Karpas-422 (cell line): ENCODE measurements around the gene GBGT1. TPM values are rescaled to one million over a fixed set of nuclear protein-coding genes. Genes with fewer than 3 reads are reported as not detected.

Source experiments
- DNase-seq: peaks from one replicate; pipeline ENCODE4 v3.0.0-alpha.2; 2015
- H2AFZ ChIP-seq: fragments of 200-600 bp; sonication (generic); 2 replicates; pipeline ENCODE4 v1.6.1; 2014; ENCODE audit warnings: antibody characterized with exemption, low read length, mixed read lengths
- H3K27ac ChIP-seq: fragments of 200-600 bp; sonication (generic); 2 replicates; pipeline ENCODE4 v1.5.1; 2014; ENCODE audit warnings: mild to moderate bottlenecking, low read length, moderate library complexity
- H3K27me3 ChIP-seq: fragments of 200-600 bp; sonication (generic); 2 replicates; pipeline ENCODE4 v1.6.1; 2014; ENCODE audit warnings: low read length, mixed read lengths
- H3K36me3 ChIP-seq: fragments of 200-600 bp; sonication (generic); 2 replicates; pipeline ENCODE4 v1.6.1; 2014; ENCODE audit warnings: low read length, mixed read lengths; ENCODE audit not compliant: insufficient read depth
- H3K4me1 ChIP-seq: fragments of 200-600 bp; sonication (generic); 2 replicates; pipeline ENCODE4 v1.6.1; 2014; ENCODE audit warnings: mild to moderate bottlenecking, low read length, mixed read lengths
- H3K4me2 ChIP-seq: fragments of 200-600 bp; sonication (generic); 2 replicates; pipeline ENCODE4 v1.6.1; 2014; ENCODE audit warnings: low read length, low read depth, mild to moderate bottlenecking; ENCODE audit not compliant: poor library complexity, severe bottlenecking
- H3K4me3 ChIP-seq: fragments of 200-600 bp; sonication (generic); 2 replicates; pipeline ENCODE4 v1.5.1; 2014; ENCODE audit warnings: mild to moderate bottlenecking, antibody characterized with exemption, low read length, mixed read lengths
- H3K79me2 ChIP-seq: fragments of 200-600 bp; sonication (generic); 2 replicates; pipeline ENCODE4 v1.6.1; 2014; ENCODE audit warnings: mild to moderate bottlenecking, low read length, mixed read lengths
- H3K9ac ChIP-seq: fragments of 200-600 bp; sonication (generic); 2 replicates; pipeline ENCODE4 v1.6.0; 2014; ENCODE audit warnings: low read length
- H3K9me2 ChIP-seq: fragments of 200-600 bp; sonication (generic), shearing (Covaris generic); replicated peaks from 2 replicates; pipeline ENCODE4 v1.6.0; 2014; ENCODE audit warnings: mild to moderate bottlenecking, low read length, moderate library complexity; ENCODE audit not compliant: insufficient read depth
- H3K9me3 ChIP-seq: fragments of 300-700, 200-600 bp; sonication (generic); 2 replicates; pipeline ENCODE4 v1.6.1; 2014; ENCODE audit warnings: low read length, mixed read lengths
- H4K20me1 ChIP-seq: fragments of 200-600 bp; sonication (generic); 2 replicates; pipeline ENCODE4 v1.6.1; 2014; ENCODE audit warnings: mild to moderate bottlenecking, antibody characterized with exemption, low read length, low read depth; ENCODE audit not compliant: insufficient read depth
- total RNA-seq: library from RNA; depleted of rRNA; stranded (reverse); fragments of >200 nt; shearing (Covaris generic); gene quantifications from 2 replicates; pipeline ENCODE4 v1.2.3, GENCODE V29; 2014; ENCODE audit warnings: low replicate concordance

Gene GBGT1
- total RNA-seq, 1 experiment from 2014 or later: 5.2 TPM

GRCh38 chr9:133146746-133147411 lies 16.8 kb downstream of the GBGT1 start:
- no peak overlapping the region for H3K27ac ChIP-seq

GRCh38 chr9:133144904-133145851 lies 18.5 kb downstream of the GBGT1 start:
- no peak for DNase-seq
- peak overlapping the region; percentile 6; the same call in 1 of the 2 replicates for H3K27ac ChIP-seq
- H4K20me1 ChIP-seq: peaks cover 69% of the 10 kb centered on the region

More at GRCh38 chr9:133146746-133147411, 16.8 kb downstream of the GBGT1 start:
- H3K79me2 ChIP-seq: peaks cover 68% of the 10 kb centered on the region
- peak overlapping the region; percentile 86 for H3K9ac ChIP-seq
- H3K36me3 ChIP-seq: no peaks in the 10 kb centered on the region
- peak overlapping the region; percentile 86; the same call in 1 of the 2 replicates for H3K4me3 ChIP-seq
- H3K4me1 ChIP-seq: peaks cover 56% of the 10 kb centered on the region
- H3K9me2 ChIP-seq: no peaks in the 10 kb centered on the region
- no peaks in the 10 kb centered on the region for H3K27me3 ChIP-seq
- peaks cover 52% of the 10 kb centered on the region for H4K20me1 ChIP-seq
- no peak for DNase-seq
- H3K4me2 ChIP-seq: peak overlapping the region; percentile 84
- H3K9me3 ChIP-seq: no peaks in the 10 kb centered on the region
- no peak overlapping the region for H2AFZ ChIP-seq

GRCh38 chr9:133144142-133144903 lies 19.4 kb downstream of the GBGT1 start:
- Histone ChIP-seq H3K4me2 (peak overlapping the region; percentile 81), H3K36me3 (no peaks in the 10 kb centered on the region), H3K9me2 (no peaks in the 10 kb centered on the region), H3K4me3 (peak overlapping the region; percentile 57), H2AFZ (no peak overlapping the region), H3K9ac (peak overlapping the region; percentile 58), H3K27ac (no peak overlapping the region), H4K20me1 (peaks cover 77% of the 10 kb centered on the region), H3K4me1 (peaks cover 47% of the 10 kb centered on the region), H3K9me3 (no peaks in the 10 kb centered on the region), H3K79me2 (peaks cover 92% of the 10 kb centered on the region), H3K27me3 (no peaks in the 10 kb centered on the region)
- DNase-seq: peak; percentile 93

More at GRCh38 chr9:133144904-133145851, 18.5 kb downstream of the GBGT1 start:
- Histone ChIP-seq H3K79me2 (peaks cover 85% of the 10 kb centered on the region), H3K36me3 (no peaks in the 10 kb centered on the region), H3K4me2 (peak overlapping the region; percentile 81), H3K27me3 (no peaks in the 10 kb centered on the region), H3K9ac (peak overlapping the region; percentile 47), H3K4me1 (peaks cover 56% of the 10 kb centered on the region), H2AFZ (no peak overlapping the region), H3K4me3 (peak overlapping the region; percentile 57; the same call in 1 of the 2 replicates), H3K9me2 (no peaks in the 10 kb centered on the region), H3K9me3 (no peaks in the 10 kb centered on the region)

GRCh38 chr9:133143639-133144141 lies 20.0 kb downstream of the GBGT1 start:
- no peak overlapping the region for H2AFZ ChIP-seq
- peaks cover 97% of the 10 kb centered on the region for H3K79me2 ChIP-seq
- H3K4me2 ChIP-seq: peak overlapping the region; percentile 81
- H3K36me3 ChIP-seq: no peaks in the 10 kb centered on the region
- peaks cover 47% of the 10 kb centered on the region for H3K4me1 ChIP-seq
- H3K9me3 ChIP-seq: no peaks in the 10 kb centered on the region
- H3K4me3 ChIP-seq: peak overlapping the region; percentile 57
- DNase-seq: no peak
- no peak overlapping the region for H3K27ac ChIP-seq
- no peaks in the 10 kb centered on the region for H3K9me2 ChIP-seq
- H3K27me3 ChIP-seq: no peaks in the 10 kb centered on the region
- peaks cover 82% of the 10 kb centered on the region for H4K20me1 ChIP-seq
- H3K9ac ChIP-seq: peak overlapping the region; percentile 58

- Histone ChIP-seq H4K20me1 (peaks cover 83% of the 10 kb centered on the region), H3K9me3 (no peaks in the 10 kb centered on the region), H3K4me1 (peaks cover 46% of the 10 kb centered on the region), H3K27ac (no peak overlapping the region), H3K27me3 (no peaks in the 10 kb centered on the region), H3K79me2 (peaks cover 96% of the 10 kb centered on the region), H2AFZ (no peak overlapping the region), H3K9me2 (no peaks in the 10 kb centered on the region), H3K4me2 (no peak overlapping the region), H3K4me3 (no peak overlapping the region), H3K9ac (no peak overlapping the region), H3K36me3 (no peaks in the 10 kb centered on the region)
- DNase-seq: no peak
Measured at GRCh38 chr9:133142684-133143622, 20.8 kb downstream of the GBGT1 start.

- Histone ChIP-seq H3K9ac (no peak overlapping the region), H2AFZ (no peak overlapping the region), H3K4me3 (no peak overlapping the region), H3K9me3 (no peaks in the 10 kb centered on the region), H3K4me2 (no peak overlapping the region), H3K9me2 (no peaks in the 10 kb centered on the region), H3K27ac (no peak overlapping the region), H3K36me3 (no peaks in the 10 kb centered on the region), H3K27me3 (no peaks in the 10 kb centered on the region), H3K4me1 (peaks cover 37% of the 10 kb centered on the region), H4K20me1 (peaks cover 75% of the 10 kb centered on the region), H3K79me2 (peaks cover 96% of the 10 kb centered on the region)
- DNase-seq: no peak
Measured at GRCh38 chr9:133141833-133142595, 21.7 kb downstream of the GBGT1 start.

GRCh38 chr9:133140606-133141005 lies 23.1 kb downstream of the GBGT1 start:
- Histone ChIP-seq H3K4me1 (peaks cover 24% of the 10 kb centered on the region), H3K4me2 (no peak overlapping the region), H4K20me1 (peaks cover 66% of the 10 kb centered on the region), H3K9me2 (no peaks in the 10 kb centered on the region), H3K27me3 (no peaks in the 10 kb centered on the region), H3K36me3 (no peaks in the 10 kb centered on the region), H3K27ac (no peak overlapping the region), H3K9ac (no peak overlapping the region), H3K4me3 (no peak overlapping the region), H2AFZ (no peak overlapping the region), H3K79me2 (peaks cover 90% of the 10 kb centered on the region), H3K9me3 (no peaks in the 10 kb centered on the region)
- no peak for DNase-seq
